DND-41 (cell line): ENCODE data around the gene CSF3.

ENCODE experiments used
- ATAC-seq: fragments of 200-7000 bp; cut with Tn5 transposase; 3 replicates; pipeline ENCODE4 v1.9.1; 2021; ENCODE audit warnings: low read depth; ENCODE audit not compliant: insufficient read depth
- DNase-seq: peaks from one replicate; pipeline ENCODE4 v3.0.0-alpha.2; 2020
- H2AFZ ChIP-seq: 2 replicates; pipeline ENCODE4 v1.6.0; 2012; ENCODE audit warnings: low read depth, low read length
- H3K27ac ChIP-seq: 2 replicates; pipeline ENCODE4 v1.5.1; 2012; ENCODE audit warnings: low read length, inconsistent platforms
- H3K27me3 ChIP-seq: fragments of 200-600 bp; sonication (generic); 2 replicates; pipeline ENCODE4 v1.6.0; 2012; ENCODE audit warnings: low read length, mild to moderate bottlenecking, inconsistent platforms; ENCODE audit not compliant: insufficient read depth, poor library complexity
- H3K36me3 ChIP-seq: 2 replicates; pipeline ENCODE4 v1.5.1; 2012; ENCODE audit warnings: low read length, inconsistent platforms; ENCODE audit not compliant: insufficient read depth
- H3K4me1 ChIP-seq: 2 replicates; pipeline ENCODE4 v1.5.1; 2012; ENCODE audit warnings: mild to moderate bottlenecking, low read length; ENCODE audit not compliant: insufficient read depth
- H3K4me2 ChIP-seq: 2 replicates; pipeline ENCODE4 v1.6.0; 2012; ENCODE audit warnings: mild to moderate bottlenecking, moderate library complexity, low read length, inconsistent platforms; ENCODE audit not compliant: insufficient read depth
- H3K4me3 ChIP-seq, 2 experiments: fragments of 200-600 bp in 1 of 2; shearing (Covaris generic) in 1 of 2; 2 replicates each; pipeline ENCODE4 v1.5.1; 2012 to 2016; ENCODE audit warnings: inconsistent platforms in 2 of 2, low read length in 2 of 2, mild to moderate bottlenecking in 2 of 2, low read depth in 1 of 2, moderate library complexity in 1 of 2
- H3K79me2 ChIP-seq: 2 replicates; pipeline ENCODE4 v1.6.0; 2012; ENCODE audit warnings: low read length, inconsistent platforms; ENCODE audit not compliant: insufficient read depth
- H3K9ac ChIP-seq: 2 replicates; pipeline ENCODE4 v1.6.0; 2012; ENCODE audit warnings: low read depth, mild to moderate bottlenecking, inconsistent platforms, low read length, moderate library complexity
- H3K9me3 ChIP-seq: 2 replicates; pipeline ENCODE4 v1.5.1; 2012; ENCODE audit warnings: low read length, moderate library complexity, mild to moderate bottlenecking, inconsistent platforms; ENCODE audit not compliant: insufficient read depth, severe bottlenecking
- H4K20me1 ChIP-seq: 2 replicates; pipeline ENCODE4 v1.6.0; 2012; ENCODE audit warnings: low read length; ENCODE audit not compliant: insufficient read depth
- EZH2 ChIP-seq: IDR thresholded peaks from 3 replicates; pipeline ENCODE4 v1.6.1; 2012; ENCODE audit warnings: borderline replicate concordance, low read depth, mild to moderate bottlenecking, moderate library complexity, low read length, inconsistent platforms; ENCODE audit not compliant: severe bottlenecking
- TF ChIP-seq, protein P1 (sequence below): IDR thresholded peaks from 2 replicates; pipeline ENCODE4 v1.5.1; 2012; ENCODE audit warnings: borderline replicate concordance, low read length, moderate library complexity, mild to moderate bottlenecking; ENCODE audit not compliant: poor library complexity, severe bottlenecking; ENCODE audit errors: extremely low read depth

The CSF3 gene

DNA sequence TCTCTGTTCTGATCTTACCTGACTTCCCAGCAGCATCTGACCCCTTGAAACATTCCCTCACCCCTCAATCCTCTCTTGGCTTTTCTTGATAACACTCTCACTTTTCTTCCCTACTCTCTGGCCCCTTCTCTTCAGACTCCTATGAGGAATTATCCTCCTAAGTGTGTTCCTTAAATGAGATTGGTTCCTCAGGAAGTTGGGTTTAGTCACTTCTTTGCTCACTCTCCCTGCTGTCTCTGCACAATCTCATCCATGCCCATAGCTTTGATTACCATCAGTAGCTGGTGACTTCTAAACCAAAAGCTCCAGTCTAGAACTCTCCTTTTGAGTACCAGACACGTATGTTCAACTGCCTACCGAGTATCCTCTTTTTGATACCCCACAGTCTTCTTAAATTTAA is 26.0 kb downstream of the CSF3 start:
- ATAC-seq (no peak), DNase-seq (no peak)
- no peaks in the 10 kb centered on the region for H3K4me1 ChIP-seq
- no peak overlapping the region for H2AFZ ChIP-seq
- H3K36me3 ChIP-seq: peaks cover 11% of the 10 kb centered on the region
- TF ChIP-seq, protein P1, sequence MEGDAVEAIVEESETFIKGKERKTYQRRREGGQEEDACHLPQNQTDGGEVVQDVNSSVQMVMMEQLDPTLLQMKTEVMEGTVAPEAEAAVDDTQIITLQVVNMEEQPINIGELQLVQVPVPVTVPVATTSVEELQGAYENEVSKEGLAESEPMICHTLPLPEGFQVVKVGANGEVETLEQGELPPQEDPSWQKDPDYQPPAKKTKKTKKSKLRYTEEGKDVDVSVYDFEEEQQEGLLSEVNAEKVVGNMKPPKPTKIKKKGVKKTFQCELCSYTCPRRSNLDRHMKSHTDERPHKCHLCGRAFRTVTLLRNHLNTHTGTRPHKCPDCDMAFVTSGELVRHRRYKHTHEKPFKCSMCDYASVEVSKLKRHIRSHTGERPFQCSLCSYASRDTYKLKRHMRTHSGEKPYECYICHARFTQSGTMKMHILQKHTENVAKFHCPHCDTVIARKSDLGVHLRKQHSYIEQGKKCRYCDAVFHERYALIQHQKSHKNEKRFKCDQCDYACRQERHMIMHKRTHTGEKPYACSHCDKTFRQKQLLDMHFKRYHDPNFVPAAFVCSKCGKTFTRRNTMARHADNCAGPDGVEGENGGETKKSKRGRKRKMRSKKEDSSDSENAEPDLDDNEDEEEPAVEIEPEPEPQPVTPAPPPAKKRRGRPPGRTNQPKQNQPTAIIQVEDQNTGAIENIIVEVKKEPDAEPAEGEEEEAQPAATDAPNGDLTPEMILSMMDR: no peak
- TF ChIP-seq EZH2: no peak
- H3K9me3 ChIP-seq: no peaks in the 10 kb centered on the region
- no peak overlapping the region for H3K27ac ChIP-seq
- no peak overlapping the region for H3K9ac ChIP-seq
- no peaks in the 10 kb centered on the region for H3K79me2 ChIP-seq
- H3K27me3 ChIP-seq: no peaks in the 10 kb centered on the region
- H3K4me3 ChIP-seq: no peak overlapping the region
- H3K4me2 ChIP-seq: no peak overlapping the region
- no peaks in the 10 kb centered on the region for H4K20me1 ChIP-seq

DNA sequence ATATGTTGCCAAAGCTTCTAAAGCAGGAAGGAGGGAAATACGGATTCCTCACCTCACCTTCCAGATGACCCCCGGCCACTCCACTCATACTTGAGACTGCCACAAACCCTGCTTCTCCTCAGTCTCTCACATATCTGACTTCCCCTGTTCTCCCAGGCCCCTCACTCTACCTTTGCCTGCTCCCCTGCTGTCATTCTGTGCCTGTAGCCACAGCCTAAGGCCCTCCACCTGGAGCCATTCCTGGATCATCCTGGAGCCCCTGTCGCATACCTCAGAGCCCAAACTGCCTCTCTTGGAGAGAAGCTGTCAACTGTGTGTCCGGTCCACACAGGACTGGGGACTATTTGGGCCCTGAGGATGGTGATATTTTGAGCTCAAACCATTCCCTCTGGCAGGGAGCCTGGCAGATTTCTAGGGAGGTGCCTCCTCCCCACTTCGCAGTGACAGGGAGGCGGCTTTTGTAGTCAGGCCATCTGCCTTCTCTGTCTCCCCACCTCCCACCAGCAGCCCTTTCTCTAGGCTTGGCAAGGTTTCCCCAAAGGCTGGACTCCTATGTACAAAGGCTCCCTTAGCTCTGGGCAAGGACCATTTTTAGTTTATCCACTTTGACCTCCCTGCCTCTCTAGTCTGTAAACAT is 41.3 kb downstream of the CSF3 start:
- H3K9ac ChIP-seq: no peak overlapping the region
- H3K79me2 ChIP-seq: peaks cover 15% of the 10 kb centered on the region
- H3K27ac ChIP-seq: no peak overlapping the region
- no peaks in the 10 kb centered on the region for H3K27me3 ChIP-seq
- ATAC-seq (no peak), DNase-seq (no peak)
- H2AFZ ChIP-seq: no peak overlapping the region
- no peak for TF ChIP-seq EZH2
- TF ChIP-seq, protein P1: no peak
- H3K4me2 ChIP-seq: no peak overlapping the region
- H3K4me1 ChIP-seq: peaks cover 21% of the 10 kb centered on the region
- H3K4me3 ChIP-seq: no peak overlapping the region
- H3K9me3 ChIP-seq: no peaks in the 10 kb centered on the region
- peaks cover 18% of the 10 kb centered on the region for H3K36me3 ChIP-seq
- H4K20me1 ChIP-seq: no peaks in the 10 kb centered on the region

DNA sequence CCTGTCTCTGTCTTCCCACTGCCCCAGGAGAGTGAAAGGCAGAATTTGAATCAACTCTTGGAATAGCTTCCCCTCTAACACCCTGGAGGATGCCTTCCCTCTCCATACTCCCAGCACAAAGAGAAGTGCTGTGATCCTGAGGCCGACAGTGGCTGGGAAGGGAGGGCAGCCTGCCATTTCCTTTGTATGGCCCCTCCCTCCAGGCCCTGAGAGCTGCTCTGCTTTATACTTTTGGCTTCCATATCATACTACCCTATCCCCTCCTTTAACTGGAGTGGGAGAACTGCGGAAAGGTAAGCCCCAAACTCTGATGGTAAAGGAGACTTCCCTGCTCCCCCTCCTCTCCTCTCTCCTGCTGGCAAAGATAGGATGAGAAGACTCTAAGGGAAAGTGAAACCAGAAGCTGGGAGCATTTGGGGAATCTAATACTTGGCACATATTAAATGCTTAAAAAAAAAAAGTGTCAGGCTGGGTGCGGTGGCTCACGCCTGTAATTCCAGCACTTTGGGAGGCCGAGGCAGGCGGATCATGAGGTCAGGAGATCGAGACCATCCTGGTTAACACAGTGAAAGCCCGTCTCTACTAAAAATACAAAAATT is 43.0 kb downstream of the CSF3 start:
- H3K27me3 ChIP-seq: no peaks in the 10 kb centered on the region
- ATAC-seq (no peak), DNase-seq (no peak)
- no peak overlapping the region for H3K4me2 ChIP-seq
- H3K79me2 ChIP-seq: peaks cover 14% of the 10 kb centered on the region
- no peak overlapping the region for H3K9ac ChIP-seq
- TF ChIP-seq EZH2: no peak
- TF ChIP-seq, protein P1: no peak
- no peaks in the 10 kb centered on the region for H3K9me3 ChIP-seq
- H3K4me1 ChIP-seq: peaks cover 21% of the 10 kb centered on the region
- H3K36me3 ChIP-seq: peaks cover 1% of the 10 kb centered on the region; the same call in 1 of the 2 replicates
- no peak overlapping the region for H3K27ac ChIP-seq
- no peaks in the 10 kb centered on the region for H4K20me1 ChIP-seq
- H2AFZ ChIP-seq: no peak overlapping the region
- no peak overlapping the region for H3K4me3 ChIP-seq

DNA sequence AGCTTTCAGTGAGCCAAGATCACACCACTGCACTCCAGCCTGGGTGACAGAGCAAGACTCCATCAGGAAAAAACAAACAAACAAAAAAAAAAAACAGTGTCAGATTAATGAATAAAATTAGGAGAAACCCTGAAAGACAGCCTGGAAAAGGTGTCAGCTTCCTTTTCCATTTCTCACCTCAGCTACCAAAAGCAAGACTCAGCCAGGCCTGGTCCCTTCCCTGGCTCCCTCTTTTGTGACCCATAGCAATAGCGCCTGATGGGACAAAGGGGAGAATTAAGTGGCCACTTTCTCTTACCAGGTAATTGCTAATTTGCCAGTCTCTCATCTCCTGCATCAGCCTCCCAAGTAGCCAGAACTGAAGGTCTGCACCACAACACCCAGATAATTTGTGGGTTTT is 43.6 kb downstream of the CSF3 start:
- no peak overlapping the region for H3K4me2 ChIP-seq
- no peaks in the 10 kb centered on the region for H3K27me3 ChIP-seq
- H3K79me2 ChIP-seq: peaks cover 14% of the 10 kb centered on the region
- H3K4me1 ChIP-seq: peaks cover 22% of the 10 kb centered on the region
- H3K27ac ChIP-seq: no peak overlapping the region
- no peak for ATAC-seq
- H4K20me1 ChIP-seq: no peaks in the 10 kb centered on the region
- no peak for TF ChIP-seq EZH2
- TF ChIP-seq, protein P1: no peak
- no peaks in the 10 kb centered on the region for H3K9me3 ChIP-seq
- no peak overlapping the region for H3K9ac ChIP-seq
- no peak overlapping the region for H2AFZ ChIP-seq
- H3K36me3 ChIP-seq: no peaks in the 10 kb centered on the region; the same call in 1 of the 2 replicates
- DNase-seq: no peak
- H3K4me3 ChIP-seq: no peak overlapping the region
